HG03565 (cell line): ENCODE results near the gene MYH6.
"Not testable (repeated sequence)": the region's sequence is repeated elsewhere in the genome, so short reads cannot be mapped to it uniquely, and the experiment has no call there.

Experiments used
- ATAC-seq: cut with Tn5 transposase; IDR thresholded peaks from one replicate; pipeline ENCODE4 v1.9.1; 2021; ENCODE audit warnings: mild to moderate bottlenecking, moderate library complexity; ENCODE audit not compliant: unreplicated experiment

Gene MYH6

GRCh38 chr14:23407516-23408306 lies at the start of gene MYH6:
MYH6 (minus strand) TSS chr14:23408273; CDS start chr14:23407223, 1,050 bp downstream.
- ATAC-seq = no peak

GRCh38 chr14:23456883-23457586 lies 49.0 kb upstream of the MYH6 start:
- ATAC-seq = not testable (repeated sequence)

- ATAC-seq = no peak
These were observed 46.4 kb upstream of the MYH6 start for GRCh38 chr14:23454445-23454856.

GRCh38 chr14:23452237-23452636 lies 44.2 kb upstream of the MYH6 start:
- no peak for ATAC-seq

- no peak for ATAC-seq
These were observed 42.3 kb upstream of the MYH6 start for GRCh38 chr14:23450379-23450778.

- no peak for ATAC-seq
These were observed 41.2 kb upstream of the MYH6 start for GRCh38 chr14:23449314-23449713.

GRCh38 chr14:23447361-23448350 lies 39.6 kb upstream of the MYH6 start:
- ATAC-seq = no peak

- no peak for ATAC-seq
These were observed 38.3 kb upstream of the MYH6 start for GRCh38 chr14:23446291-23446851.

- no peak for ATAC-seq
These were observed 37.7 kb upstream of the MYH6 start for GRCh38 chr14:23445773-23446172.

- no peak for ATAC-seq
These were observed 36.2 kb upstream of the MYH6 start for GRCh38 chr14:23444314-23444713.

- no peak for ATAC-seq
These were observed 35.8 kb upstream of the MYH6 start for GRCh38 chr14:23443881-23444280.

GRCh38 chr14:23443411-23443812 lies 35.3 kb upstream of the MYH6 start:
- ATAC-seq = no peak

GRCh38 chr14:23442721-23443356 lies 34.8 kb upstream of the MYH6 start:
- no peak for ATAC-seq

GRCh38 chr14:23441076-23441475 lies 33.0 kb upstream of the MYH6 start:
- no peak for ATAC-seq

- no peak for ATAC-seq
These were observed 31.2 kb upstream of the MYH6 start for GRCh38 chr14:23439107-23439835.

GRCh38 chr14:23438101-23438971 lies 30.3 kb upstream of the MYH6 start:
- ATAC-seq = no peak

GRCh38 chr14:23437133-23438100 lies 29.3 kb upstream of the MYH6 start:
- no peak for ATAC-seq
